Endothelial cell (in vitro differentiated cells): Measurements from ENCODE around the gene CLMN. TPM values are rescaled to one million over a fixed set of nuclear protein-coding genes. Genes with fewer than 3 reads are reported as not detected.

Source experiments
- DNase-seq: peaks from one replicate; pipeline ENCODE4 v3.0.0; 2021; ENCODE audit warnings: low spot score
- H3K27ac Mint-ChIP-seq: one replicate; pipeline ENCODE4 v1.8.0; 2021; ENCODE audit warnings: mixed read lengths, inconsistent platforms; ENCODE audit not compliant: unreplicated experiment
- H3K27me3 Mint-ChIP-seq: one replicate; pipeline ENCODE4 v1.8.0; 2021; ENCODE audit warnings: mild to moderate bottlenecking, moderate library complexity, mixed read lengths, inconsistent platforms; ENCODE audit not compliant: unreplicated experiment
- H3K36me3 Mint-ChIP-seq: one replicate; pipeline ENCODE4 v1.8.0; 2021; ENCODE audit warnings: mild to moderate bottlenecking, low read depth, mixed read lengths, inconsistent platforms; ENCODE audit not compliant: unreplicated experiment
- H3K4me1 Mint-ChIP-seq: one replicate; pipeline ENCODE4 v1.8.0; 2021; ENCODE audit warnings: mild to moderate bottlenecking, mixed read lengths, inconsistent platforms; ENCODE audit not compliant: unreplicated experiment
- H3K4me3 Mint-ChIP-seq: one replicate; pipeline ENCODE4 v1.8.0; 2021; ENCODE audit warnings: mild to moderate bottlenecking, mixed read lengths, inconsistent platforms; ENCODE audit not compliant: unreplicated experiment
- H3K9me3 Mint-ChIP-seq: one replicate; pipeline ENCODE4 v1.8.0; 2021; ENCODE audit warnings: mixed read lengths, inconsistent platforms; ENCODE audit not compliant: unreplicated experiment
- total RNA-seq: library from RNA; stranded (reverse); fragmentation: NEBNext Ultra II Directional; extraction: Animal tissue kit (Norgen Biotek cat#: 25700); gene quantifications from one replicate; pipeline ENCODE4 v1.2.1, GENCODE V29; 2021; ENCODE audit not compliant: unreplicated experiment
- TF ChIP-seq, protein P1 (sequence below): fragments of 200-600 bp; sonication (generic); IDR thresholded peaks from one replicate; pipeline ENCODE4 v1.5.0; 2021; ENCODE audit warnings: antibody characterized with exemption; ENCODE audit not compliant: unreplicated experiment

The CLMN gene
- total RNA-seq, 1 donor from 2014 or later = 0.46 TPM

DNA sequence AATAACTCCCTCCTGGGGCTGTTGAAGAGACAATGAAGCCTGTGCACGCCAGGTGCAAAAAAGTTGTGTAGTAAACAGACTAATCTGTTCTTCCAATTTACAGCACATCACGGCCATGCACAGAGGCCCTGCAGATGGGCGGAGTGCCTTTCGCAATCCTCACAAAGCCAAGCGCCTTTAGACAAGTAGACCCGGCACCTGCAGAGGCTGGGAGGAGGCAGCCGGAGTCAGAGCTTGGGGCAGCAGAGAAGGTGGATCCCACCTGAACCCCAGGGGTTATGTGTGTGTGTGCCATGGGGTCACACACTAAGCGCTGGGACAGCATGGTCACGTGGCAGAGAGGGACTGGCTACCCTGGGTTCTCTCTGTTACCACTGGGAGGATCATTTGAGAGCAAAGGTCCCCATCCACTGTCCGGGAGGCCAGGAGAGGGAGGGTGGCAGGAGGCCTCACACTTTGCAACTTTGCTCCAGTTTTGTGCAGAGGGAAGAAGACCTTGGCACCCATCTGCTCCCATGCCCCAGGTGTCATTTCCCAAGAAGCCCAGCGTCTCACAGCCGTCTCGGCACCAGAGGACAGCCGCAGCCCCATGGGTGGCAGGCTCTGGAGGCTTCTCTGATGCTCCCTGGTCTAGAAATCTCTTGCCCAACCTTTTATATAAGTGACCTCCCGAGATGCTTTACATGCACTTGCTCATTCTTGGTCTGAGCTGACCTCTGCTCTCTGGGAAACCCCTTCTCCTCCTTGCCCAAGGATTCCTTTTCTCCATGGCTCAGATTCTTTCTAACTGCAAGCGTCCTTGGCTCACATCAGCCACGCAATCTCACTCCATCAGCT lies 82.4 kb downstream of the CLMN start:
- DNase-seq = no peak
- peaks cover 1% of the 10 kb centered on the region for H3K27me3 Mint-ChIP-seq
- H3K4me1 Mint-ChIP-seq = no peaks in the 10 kb centered on the region
- no peaks in the 10 kb centered on the region for H3K36me3 Mint-ChIP-seq
- TF ChIP-seq, protein P1, sequence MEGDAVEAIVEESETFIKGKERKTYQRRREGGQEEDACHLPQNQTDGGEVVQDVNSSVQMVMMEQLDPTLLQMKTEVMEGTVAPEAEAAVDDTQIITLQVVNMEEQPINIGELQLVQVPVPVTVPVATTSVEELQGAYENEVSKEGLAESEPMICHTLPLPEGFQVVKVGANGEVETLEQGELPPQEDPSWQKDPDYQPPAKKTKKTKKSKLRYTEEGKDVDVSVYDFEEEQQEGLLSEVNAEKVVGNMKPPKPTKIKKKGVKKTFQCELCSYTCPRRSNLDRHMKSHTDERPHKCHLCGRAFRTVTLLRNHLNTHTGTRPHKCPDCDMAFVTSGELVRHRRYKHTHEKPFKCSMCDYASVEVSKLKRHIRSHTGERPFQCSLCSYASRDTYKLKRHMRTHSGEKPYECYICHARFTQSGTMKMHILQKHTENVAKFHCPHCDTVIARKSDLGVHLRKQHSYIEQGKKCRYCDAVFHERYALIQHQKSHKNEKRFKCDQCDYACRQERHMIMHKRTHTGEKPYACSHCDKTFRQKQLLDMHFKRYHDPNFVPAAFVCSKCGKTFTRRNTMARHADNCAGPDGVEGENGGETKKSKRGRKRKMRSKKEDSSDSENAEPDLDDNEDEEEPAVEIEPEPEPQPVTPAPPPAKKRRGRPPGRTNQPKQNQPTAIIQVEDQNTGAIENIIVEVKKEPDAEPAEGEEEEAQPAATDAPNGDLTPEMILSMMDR = no peak
- no peak overlapping the region for H3K27ac Mint-ChIP-seq
- no peaks in the 10 kb centered on the region for H3K9me3 Mint-ChIP-seq
- H3K4me3 Mint-ChIP-seq = no peak overlapping the region

DNA sequence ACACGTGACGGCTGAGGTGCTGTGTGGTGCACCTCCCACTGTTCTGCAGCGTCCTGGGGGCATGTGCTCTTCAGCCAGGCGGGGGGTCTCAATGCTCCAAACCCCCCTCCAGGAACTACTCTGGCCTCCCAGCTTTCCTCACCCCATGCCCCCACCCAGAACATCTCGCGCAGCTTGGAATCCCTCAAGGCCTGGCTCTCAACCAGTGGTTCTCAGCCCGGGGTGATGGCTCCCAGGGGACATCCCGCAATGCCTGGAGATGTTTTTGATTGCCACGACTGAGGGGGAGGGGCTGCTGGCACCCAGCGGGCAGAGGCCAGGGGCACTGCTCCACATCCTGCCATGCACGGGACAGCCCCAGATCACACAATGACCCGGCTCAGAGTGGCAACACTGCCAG lies 83.5 kb downstream of the CLMN start:
- no peak for DNase-seq
- no peaks in the 10 kb centered on the region for H3K9me3 Mint-ChIP-seq
- TF ChIP-seq, protein P1 = no peak
- no peak overlapping the region for H3K4me3 Mint-ChIP-seq
- no peaks in the 10 kb centered on the region for H3K36me3 Mint-ChIP-seq
- peaks cover 1% of the 10 kb centered on the region for H3K27me3 Mint-ChIP-seq
- no peaks in the 10 kb centered on the region for H3K4me1 Mint-ChIP-seq
- H3K27ac Mint-ChIP-seq = no peak overlapping the region

DNA sequence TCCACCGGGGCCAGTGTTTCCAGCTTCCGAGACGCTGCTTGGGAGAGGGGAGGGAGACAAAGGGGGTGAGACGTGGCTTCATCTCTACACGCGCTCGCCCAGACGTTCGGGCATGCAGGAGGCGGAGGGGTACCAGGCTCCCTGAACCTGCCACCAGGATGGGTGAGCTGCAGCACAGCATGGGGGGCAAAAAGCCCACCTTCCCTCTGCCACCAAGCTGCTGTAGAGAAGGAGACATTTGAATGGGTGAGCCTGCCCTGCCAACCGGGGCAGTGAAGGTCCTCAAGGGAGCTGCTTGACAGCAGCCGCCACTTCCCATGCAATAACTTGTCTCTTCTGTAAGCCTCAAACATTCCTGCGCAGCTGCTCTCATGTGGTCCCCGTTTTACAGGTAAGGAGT lies 83.9 kb downstream of the CLMN start:
- H3K4me1 Mint-ChIP-seq = no peaks in the 10 kb centered on the region
- H3K27ac Mint-ChIP-seq = no peak overlapping the region
- H3K27me3 Mint-ChIP-seq = peaks cover 1% of the 10 kb centered on the region
- H3K4me3 Mint-ChIP-seq = no peak overlapping the region
- H3K9me3 Mint-ChIP-seq = no peaks in the 10 kb centered on the region
- TF ChIP-seq, protein P1 = no peak
- DNase-seq = no peak
- H3K36me3 Mint-ChIP-seq = no peaks in the 10 kb centered on the region

DNA sequence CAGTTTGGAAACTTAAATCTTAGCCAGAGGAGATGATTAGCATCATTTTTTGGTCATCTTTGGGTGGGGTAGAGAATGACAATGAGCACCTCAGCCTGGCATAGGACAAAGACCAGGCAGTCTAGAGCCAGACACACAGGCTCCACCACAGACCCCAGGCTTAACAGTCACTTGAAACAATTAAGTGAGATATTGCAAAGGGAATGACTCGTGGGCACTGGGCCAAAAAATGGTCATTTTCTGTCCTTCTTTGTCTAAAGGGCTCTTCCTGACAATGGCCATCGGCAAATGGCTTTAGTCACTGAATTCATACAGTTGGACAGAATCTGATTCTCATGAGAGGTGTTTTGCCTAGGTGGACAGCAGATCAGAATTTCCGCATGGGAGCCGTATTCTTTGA lies 84.4 kb downstream of the CLMN start:
- no peak overlapping the region for H3K27ac Mint-ChIP-seq
- H3K9me3 Mint-ChIP-seq = no peaks in the 10 kb centered on the region
- H3K4me1 Mint-ChIP-seq = no peaks in the 10 kb centered on the region
- peaks cover 1% of the 10 kb centered on the region for H3K27me3 Mint-ChIP-seq
- TF ChIP-seq, protein P1 = no peak
- DNase-seq = no peak
- no peak overlapping the region for H3K4me3 Mint-ChIP-seq
- no peaks in the 10 kb centered on the region for H3K36me3 Mint-ChIP-seq

DNA sequence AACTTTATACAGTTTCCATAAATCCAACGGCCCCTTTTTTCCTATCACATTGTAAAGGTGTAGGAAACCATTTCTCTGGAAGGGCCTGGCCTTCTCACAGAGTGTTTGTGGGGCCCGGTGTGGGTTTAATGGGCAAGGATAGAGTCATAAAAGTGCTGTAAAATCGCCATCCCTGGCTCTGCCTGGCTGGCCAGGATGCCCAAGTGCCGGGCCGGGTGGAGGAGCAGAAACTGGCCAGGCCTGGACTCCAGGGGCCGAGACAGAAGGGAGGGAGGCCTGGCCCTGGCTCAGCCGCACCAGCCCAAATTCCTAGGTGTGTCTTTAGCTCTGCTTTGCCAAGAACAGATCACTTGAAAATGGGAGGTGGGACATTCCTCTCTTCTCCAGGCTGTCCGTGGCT lies 85.3 kb downstream of the CLMN start:
- no peaks in the 10 kb centered on the region for H3K36me3 Mint-ChIP-seq
- no peaks in the 10 kb centered on the region for H3K9me3 Mint-ChIP-seq
- H3K27me3 Mint-ChIP-seq = peaks cover 1% of the 10 kb centered on the region
- TF ChIP-seq, protein P1 = no peak
- H3K4me3 Mint-ChIP-seq = no peak overlapping the region
- H3K4me1 Mint-ChIP-seq = no peaks in the 10 kb centered on the region
- no peak overlapping the region for H3K27ac Mint-ChIP-seq
- no peak for DNase-seq
